Ramos (cell line): ENCODE results near the gene MTTP.

Source experiments
- in situ Hi-C: fragments of 300-500 bp; cut with MboI; formaldehyde crosslinking; loops from one replicate; pipeline ENCODE4 v1.14.3; 2022; ENCODE audit warnings: low sequenced_read_pairs; ENCODE audit not compliant: unreplicated experiment

MTTP gene

DNA sequence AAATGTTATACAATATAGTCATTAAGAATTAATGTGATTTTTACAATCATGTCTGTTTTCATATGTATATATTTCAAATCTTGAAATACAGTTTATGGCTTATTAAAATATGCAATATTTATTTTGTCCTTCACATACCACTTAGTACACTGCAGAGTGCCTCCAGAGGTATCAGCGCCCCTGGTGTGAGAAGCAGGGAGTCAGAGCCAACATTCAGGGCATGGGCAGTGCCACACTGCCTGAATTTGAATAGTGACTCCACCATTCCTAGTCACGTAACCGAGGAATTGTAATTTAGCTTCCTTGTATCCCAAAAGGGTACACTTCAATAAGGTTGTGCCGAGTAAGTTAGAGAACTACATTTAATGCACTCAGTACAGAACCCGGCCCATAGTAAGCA lies 87.3 kb downstream of the MTTP start:
- in situ Hi-C loops, result no loop called here

DNA sequence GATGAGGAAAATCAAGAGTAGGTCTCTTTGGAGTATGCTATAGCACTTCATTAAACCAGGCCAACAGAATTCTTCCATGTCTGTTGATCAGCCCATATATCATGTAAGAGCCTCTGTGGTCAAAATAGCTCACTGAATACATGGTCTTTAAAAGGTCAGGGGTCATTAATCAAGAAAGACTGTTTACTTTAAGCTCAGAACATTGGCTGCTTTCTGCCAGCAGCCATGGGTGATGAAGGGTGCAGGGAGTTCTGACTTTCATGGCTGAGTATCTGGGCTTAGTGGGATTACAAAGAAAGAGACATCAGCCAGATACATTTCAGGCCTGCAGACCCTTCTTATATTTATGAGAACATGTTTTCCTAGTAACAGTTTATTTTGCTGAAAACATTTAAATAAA lies 90.1 kb downstream of the MTTP start:
- in situ Hi-C loops, result no loop called here

DNA sequence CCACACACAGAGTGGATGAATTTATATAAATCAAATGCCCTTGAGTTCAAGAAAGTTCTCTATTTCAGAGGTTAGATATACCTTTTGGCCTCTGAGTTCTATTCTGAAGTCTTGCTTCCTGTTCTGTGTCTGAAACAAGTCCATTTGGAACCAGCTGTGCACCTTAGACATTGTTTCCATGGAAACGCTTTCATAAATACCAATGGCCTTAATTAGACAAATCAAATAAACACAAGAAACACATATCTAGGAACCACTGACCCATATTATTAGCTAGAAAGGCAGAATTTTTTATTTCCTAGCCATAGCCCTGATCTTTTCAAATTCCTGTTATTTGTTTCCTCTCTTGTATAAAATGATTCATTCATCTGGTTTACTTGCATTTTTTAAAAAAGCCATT lies 91.4 kb downstream of the MTTP start:
- in situ Hi-C loops, result no loop called here

DNA sequence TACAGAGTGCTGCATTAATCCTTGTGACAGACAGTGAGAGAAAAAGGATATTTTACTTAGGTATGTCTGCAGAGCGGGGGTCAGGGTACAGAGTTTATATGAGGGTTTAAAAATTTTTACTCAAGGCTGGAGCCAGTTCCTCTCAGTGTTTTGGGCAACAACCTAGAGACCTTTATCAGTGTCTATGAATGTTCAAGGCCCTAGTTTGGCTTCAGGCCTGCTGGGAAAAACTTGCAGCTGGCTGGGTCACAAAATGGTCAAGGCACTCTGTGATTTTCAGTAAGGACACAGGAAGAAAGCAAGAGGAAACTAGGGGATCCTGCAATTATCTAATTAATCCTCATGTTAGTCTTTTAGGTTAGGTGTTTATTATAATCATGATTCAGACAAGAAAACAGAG lies 93.8 kb downstream of the MTTP start:
- in situ Hi-C loops, result no loop called here

DNA sequence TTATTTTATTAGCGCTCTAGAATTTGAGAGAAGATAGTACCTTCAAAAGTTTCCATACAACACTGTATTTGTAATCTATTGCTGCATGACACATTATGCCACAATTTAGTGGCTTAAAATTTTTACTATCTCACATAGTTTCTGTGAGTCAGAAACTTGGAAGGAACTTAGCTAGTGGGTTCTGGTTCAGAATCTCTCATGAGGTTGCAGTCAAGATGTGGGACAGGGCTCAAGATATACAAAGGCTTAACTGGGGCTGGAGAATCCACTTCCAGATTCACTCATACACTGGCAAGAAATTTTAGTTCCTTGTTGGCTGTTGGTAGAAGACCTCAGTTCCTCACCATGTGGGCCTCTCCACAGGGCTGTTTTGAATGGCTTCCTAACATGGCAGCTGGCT lies 94.5 kb downstream of the MTTP start:
- in situ Hi-C loops, result no loop called here

DNA sequence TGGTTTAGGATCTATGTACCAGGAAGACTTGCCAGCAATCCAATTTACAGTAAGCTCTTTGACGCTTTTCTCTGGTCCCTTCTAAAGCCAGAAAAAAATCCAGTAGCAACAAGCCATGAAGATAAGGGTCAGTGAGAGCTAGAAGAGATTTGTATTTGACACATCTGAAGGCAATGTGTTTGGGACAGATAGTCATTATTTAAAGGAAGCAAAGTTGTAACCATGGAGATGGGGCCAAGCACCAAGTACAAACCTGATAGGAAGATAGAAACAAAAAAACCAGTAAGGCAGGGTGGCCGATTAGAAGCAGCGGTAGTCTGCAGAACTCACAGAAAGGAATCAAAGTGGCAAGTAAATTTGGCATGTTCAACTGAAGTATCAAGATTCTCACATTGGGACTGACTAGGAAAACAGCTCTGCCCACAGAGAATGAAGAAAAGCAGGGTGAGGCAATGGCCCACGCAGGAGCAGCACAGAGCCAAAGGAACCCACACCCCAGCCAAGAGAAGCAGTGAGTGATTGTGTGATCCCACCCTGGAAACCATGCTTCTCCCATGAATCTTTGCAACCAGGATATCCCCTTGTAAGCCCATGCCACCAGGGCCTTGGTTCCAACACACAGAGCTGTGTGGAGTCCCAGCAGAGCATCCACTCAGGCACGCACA lies 95.9 kb downstream of the MTTP start:
- in situ Hi-C loops, result no loop called here
